Osteocyte (in vitro differentiated cells): ENCODE results near the gene DNAJC13. TPM values are rescaled to one million over a fixed set of nuclear protein-coding genes. Genes with fewer than 3 reads are reported as not detected.

Experiments
- DNase-seq: peaks from one replicate; pipeline ENCODE4 v3.0.0; 2021; ENCODE audit warnings: mixed read lengths; ENCODE audit not compliant: unreplicated experiment; ENCODE audit errors: extremely low spot score
- H3K27ac Mint-ChIP-seq: one replicate; pipeline ENCODE4 v1.8.0; 2021; ENCODE audit warnings: mild to moderate bottlenecking, mixed read lengths; ENCODE audit not compliant: unreplicated experiment
- H3K27me3 Mint-ChIP-seq: one replicate; pipeline ENCODE4 v1.8.0; 2021; ENCODE audit warnings: mixed read lengths; ENCODE audit not compliant: unreplicated experiment
- H3K36me3 Mint-ChIP-seq: one replicate; pipeline ENCODE4 v1.8.0; 2021; ENCODE audit warnings: mixed read lengths; ENCODE audit not compliant: unreplicated experiment
- H3K4me1 Mint-ChIP-seq: one replicate; pipeline ENCODE4 v1.8.0; 2021; ENCODE audit warnings: mixed read lengths; ENCODE audit not compliant: unreplicated experiment
- H3K4me3 Mint-ChIP-seq: one replicate; pipeline ENCODE4 v1.8.0; 2021; ENCODE audit warnings: mild to moderate bottlenecking, moderate library complexity, mixed read lengths; ENCODE audit not compliant: unreplicated experiment
- H3K9me3 Mint-ChIP-seq: one replicate; pipeline ENCODE4 v1.8.0; 2021; ENCODE audit warnings: mixed read lengths; ENCODE audit not compliant: unreplicated experiment
- total RNA-seq: library from RNA; stranded (reverse); gene quantifications from 2 replicates; pipeline ENCODE4 v1.2.1, GENCODE V29; 2021
- TF ChIP-seq, protein P1 (sequence below): fragments of 200-600 bp; sonication (generic); IDR thresholded peaks from 2 replicates; pipeline ENCODE4 v1.5.0; 2021; ENCODE audit warnings: antibody characterized with exemption, mild to moderate bottlenecking, moderate library complexity

DNAJC13 gene
- total RNA-seq, 1 donor from 2014 or later = 57.1 TPM

DNA sequence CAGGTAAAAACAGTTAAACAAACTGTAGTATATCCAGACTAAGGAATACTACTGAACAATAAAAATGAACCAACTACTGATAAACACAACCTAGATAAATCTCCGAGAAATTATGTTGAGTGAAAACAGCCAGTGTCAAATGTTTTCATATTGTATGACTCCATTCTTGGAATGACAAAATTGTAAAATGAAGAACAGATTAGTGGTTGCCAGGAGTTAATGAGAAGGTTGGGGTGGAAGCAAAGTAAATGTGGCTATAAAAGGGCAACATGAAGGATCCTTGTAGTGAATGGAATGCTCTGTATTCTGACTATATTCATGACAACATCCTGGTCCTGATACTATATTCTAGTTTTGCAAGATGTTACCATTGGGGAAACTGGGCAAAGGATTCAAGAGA lies 152.3 kb downstream of the DNAJC13 start:
- peaks cover 25% of the 10 kb centered on the region for H3K36me3 Mint-ChIP-seq
- TF ChIP-seq, protein P1, sequence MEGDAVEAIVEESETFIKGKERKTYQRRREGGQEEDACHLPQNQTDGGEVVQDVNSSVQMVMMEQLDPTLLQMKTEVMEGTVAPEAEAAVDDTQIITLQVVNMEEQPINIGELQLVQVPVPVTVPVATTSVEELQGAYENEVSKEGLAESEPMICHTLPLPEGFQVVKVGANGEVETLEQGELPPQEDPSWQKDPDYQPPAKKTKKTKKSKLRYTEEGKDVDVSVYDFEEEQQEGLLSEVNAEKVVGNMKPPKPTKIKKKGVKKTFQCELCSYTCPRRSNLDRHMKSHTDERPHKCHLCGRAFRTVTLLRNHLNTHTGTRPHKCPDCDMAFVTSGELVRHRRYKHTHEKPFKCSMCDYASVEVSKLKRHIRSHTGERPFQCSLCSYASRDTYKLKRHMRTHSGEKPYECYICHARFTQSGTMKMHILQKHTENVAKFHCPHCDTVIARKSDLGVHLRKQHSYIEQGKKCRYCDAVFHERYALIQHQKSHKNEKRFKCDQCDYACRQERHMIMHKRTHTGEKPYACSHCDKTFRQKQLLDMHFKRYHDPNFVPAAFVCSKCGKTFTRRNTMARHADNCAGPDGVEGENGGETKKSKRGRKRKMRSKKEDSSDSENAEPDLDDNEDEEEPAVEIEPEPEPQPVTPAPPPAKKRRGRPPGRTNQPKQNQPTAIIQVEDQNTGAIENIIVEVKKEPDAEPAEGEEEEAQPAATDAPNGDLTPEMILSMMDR = no peak
- no peak for DNase-seq

DNA sequence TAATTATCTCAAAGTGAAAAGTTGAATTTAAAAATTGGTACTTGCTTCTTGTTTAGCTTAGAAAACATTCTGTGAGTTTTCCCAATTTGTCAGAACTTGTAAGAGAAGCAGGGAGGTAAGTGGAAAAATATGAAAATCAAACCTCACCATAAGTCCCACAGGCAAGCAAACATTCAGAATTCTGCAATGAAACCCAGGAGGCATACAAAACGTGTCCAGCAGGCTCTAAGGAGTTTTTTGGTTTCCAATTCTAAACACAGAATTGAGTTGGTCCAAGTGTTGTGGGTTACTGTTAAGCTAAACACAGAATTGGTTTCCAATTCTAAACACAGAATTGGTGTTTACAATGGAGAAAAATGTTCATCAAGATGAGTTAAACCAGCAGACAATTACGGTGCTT lies 152.7 kb downstream of the DNAJC13 start:
- peaks cover 25% of the 10 kb centered on the region for H3K36me3 Mint-ChIP-seq
- peaks cover 21% of the 10 kb centered on the region for H3K4me1 Mint-ChIP-seq
- no peak overlapping the region for H3K4me3 Mint-ChIP-seq
- TF ChIP-seq, protein P1 = no peak
- peak overlapping the region; percentile 67 for H3K27ac Mint-ChIP-seq
- no peak for DNase-seq
- no peaks in the 10 kb centered on the region for H3K9me3 Mint-ChIP-seq
- H3K27me3 Mint-ChIP-seq = no peaks in the 10 kb centered on the region

More for the DNA sequence above, 152.3 kb downstream of the DNAJC13 start:
- Mint-ChIP-seq H3K27me3 (no peaks in the 10 kb centered on the region), H3K9me3 (no peaks in the 10 kb centered on the region), H3K4me3 (no peak overlapping the region), H3K4me1 (peaks cover 21% of the 10 kb centered on the region), H3K27ac (peak overlapping the region; percentile 67)

DNA sequence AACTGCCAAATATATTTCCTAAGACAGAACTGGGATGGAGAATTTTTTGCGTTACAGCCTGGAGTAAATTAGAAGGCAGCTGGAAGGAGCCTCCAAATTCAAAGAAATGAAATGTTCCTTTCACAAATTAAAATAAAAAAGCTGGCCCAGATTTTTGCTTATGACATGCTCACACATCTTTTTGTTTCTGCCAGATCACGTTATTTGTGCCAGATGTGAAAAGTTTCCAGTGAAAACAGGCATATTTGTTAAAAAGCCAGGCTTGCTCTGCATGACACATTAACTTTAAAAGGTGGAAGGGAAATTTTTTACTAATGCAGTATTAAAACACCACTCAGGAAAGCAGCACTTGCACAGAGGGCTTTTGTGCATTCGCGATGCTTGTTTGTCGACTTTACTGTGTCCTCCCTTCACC lies 156.5 kb downstream of the DNAJC13 start:
- Mint-ChIP-seq H3K27ac (no peak overlapping the region), H3K4me1 (peaks cover 15% of the 10 kb centered on the region), H3K9me3 (no peaks in the 10 kb centered on the region), H3K27me3 (no peaks in the 10 kb centered on the region), H3K36me3 (peaks cover 33% of the 10 kb centered on the region), H3K4me3 (no peak overlapping the region)
- TF ChIP-seq, protein P1 = no peak
- no peak for DNase-seq

DNA sequence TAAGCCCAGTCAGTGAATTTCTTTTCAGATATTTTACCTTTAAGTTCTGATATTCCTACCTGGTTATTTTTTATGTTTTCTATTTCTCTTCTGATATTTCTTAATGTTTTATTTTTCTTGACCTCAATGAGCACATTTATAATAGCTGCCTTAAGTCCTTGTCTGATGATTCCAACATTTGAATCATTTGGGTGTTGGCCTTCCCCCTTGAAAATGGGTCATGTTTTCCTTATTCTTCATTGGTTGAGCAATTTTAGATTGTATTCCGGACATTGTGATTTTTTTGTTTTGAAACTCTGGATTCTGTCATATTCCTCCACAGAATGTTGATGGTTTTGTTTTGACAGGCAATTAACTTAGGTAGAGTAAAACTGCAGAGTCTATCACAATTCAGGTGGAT lies 170.1 kb downstream of the DNAJC13 start:
- no peak for DNase-seq

More for the DNA sequence above, 170.1 kb downstream of the DNAJC13 start:
- Mint-ChIP-seq H3K4me1 (no peaks in the 10 kb centered on the region), H3K27ac (no peak overlapping the region), H3K4me3 (no peak overlapping the region), H3K36me3 (peaks cover 18% of the 10 kb centered on the region), H3K9me3 (no peaks in the 10 kb centered on the region), H3K27me3 (no peaks in the 10 kb centered on the region)
- TF ChIP-seq, protein P1 = no peak

Other genes with a start within 250 kb of the DNAJC13 start
- gene ACP3, start 100.1 kb upstream of the DNAJC13 start, total RNA-seq = not detected in 2 replicates
- gene ACKR4, start 179.8 kb downstream of the DNAJC13 start, total RNA-seq = 0.42 and 0.64 TPM in 2 replicates
- gene ACAD11, start 242.3 kb downstream of the DNAJC13 start, total RNA-seq = 20.7 and 22.6 TPM in 2 replicates
- gene UBA5, start 242.8 kb downstream of the DNAJC13 start, total RNA-seq = 28.4 and 31.2 TPM in 2 replicates